ENCODE measurements around the gene HS3ST3B1.

Gene HS3ST3B1

DNA sequence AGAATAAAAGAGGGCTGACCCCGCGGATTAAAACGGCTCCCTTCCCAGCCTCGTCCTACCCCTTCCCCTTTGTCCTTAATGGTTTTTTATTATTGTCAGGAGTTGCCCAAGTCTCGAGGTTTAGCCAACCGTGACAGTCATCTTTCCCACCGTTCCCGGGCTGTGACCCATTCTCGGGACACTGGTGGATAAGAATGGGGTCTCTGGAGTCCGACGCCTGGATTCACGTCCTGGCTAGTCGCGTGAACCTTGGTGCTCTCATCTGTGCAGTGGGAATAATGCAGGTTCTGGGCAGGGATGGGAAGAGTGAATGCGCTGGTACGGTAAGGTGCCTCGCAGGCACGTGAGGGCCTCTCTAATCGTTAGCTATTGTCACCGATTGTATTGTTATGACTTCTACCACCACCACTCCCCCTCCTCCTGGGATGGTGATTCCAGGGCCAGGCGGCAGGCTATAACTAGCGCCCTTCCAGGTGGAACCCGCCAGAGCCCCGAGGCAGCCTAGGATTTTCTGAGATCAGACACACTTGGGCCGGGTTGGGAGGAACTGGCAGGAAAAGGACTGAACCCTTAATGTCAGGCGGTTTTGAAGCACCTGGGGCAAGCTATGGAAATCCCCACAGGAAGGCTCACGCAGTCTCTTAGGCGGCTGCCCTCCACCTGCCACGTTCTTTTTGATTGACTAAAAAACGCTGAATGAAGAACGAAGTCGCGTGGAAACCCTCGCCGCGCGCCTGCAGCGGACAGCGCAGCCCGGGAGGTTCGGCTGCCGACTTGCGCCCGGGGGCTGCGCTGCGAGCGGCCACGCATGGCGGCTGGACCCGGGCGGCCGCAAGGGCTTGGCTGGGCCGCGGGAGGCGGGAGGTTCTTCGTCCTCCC is 2.7 kb downstream of the HS3ST3B1 start:
- DNase-seq = peak; percentile 22

DNA sequence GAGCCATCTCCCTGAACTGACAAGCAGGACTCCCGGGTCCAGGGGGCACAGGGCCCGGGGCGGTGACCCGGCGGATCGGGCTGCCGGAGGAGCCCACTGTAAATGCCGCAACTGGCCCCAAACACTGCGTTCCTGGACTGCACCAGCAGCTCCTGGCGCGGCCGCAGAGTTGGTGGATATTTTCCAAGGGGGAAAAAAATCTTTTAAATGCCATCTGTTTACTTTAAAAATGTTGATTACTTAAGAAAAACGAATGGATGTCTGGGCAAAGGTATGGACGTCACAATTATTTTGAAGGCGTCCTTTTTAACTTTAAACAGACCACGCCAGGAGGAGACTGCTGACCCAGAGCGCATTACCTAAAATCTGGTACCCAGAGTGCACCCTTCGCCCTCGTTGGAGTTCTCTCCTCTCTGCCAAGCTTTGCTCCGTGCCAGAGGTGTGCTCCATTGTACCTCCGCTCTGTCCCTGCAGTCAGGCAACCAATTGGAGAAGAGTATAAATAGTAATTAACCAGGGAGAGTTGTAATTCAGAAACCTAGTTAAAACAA is 3.4 kb downstream of the HS3ST3B1 start:
- DNase-seq = no peak

DNA sequence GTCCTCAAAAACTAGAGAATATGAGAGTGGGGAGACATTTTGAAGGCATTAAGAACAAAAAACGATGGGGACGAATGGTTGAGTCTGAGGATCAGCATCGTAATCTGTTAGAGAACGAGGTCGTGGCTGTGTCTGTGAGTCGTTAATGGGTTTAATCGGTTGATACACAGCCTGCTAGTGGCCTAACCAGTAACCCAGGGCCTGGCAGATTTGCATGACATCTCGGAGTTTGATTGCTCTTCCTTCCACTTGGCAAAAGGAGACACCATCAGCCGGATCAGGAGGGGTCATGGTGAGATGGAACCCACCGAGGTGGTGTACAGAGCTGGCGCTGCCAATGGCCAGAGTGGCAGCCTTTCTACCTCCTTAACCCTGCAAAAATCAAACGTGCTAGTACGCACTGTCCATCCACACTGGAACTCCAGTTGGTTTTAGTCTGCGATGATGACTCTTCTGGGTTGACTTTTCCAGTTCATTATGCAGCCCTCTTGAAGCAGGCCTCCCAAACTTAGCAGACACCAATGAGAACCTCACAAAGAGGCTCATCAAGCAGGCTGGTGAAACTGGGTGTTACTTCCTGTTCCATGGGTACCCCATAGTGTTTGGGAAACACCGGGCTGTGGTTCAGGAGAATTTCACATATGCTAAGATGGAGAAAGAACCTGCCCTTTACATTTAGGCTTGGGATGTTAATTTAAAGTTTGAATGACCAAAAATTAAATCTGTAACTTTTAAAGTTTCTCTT is 4.1 kb downstream of the HS3ST3B1 start:
- no peak for DNase-seq

DNA sequence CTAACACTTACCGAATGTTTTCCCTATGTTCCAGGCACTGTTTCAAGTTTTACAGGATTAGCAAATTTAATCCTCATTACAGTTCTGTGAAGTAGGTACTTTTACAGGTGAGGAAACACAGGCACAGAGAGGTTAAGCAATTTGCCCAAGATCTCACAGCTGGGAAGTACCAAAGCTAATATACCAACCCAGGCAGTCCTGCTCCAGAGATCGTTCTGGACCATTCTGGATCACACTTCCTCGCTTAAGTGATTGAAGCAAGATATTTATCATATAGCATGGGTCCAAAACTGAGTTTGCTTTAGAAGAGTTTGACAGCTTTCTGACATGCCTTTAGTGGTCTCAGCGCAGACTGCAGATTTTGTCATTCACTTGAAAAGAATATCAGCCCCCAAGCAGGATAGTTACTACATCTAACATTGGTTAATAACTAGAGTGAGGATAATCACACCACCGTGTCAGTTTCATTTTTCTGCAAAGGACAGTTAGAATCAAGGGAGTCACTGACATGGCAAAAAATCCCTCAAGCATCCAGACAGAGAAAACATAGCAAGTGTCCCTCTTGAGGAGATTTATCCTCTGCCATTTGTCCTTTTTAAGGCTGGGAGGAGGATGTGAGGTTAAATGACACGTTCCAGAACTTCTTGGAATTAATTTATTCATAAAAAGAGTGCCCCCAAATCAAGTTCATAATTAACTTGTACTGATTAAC is 5.1 kb downstream of the HS3ST3B1 start:
- DNase-seq = no peak

DNA sequence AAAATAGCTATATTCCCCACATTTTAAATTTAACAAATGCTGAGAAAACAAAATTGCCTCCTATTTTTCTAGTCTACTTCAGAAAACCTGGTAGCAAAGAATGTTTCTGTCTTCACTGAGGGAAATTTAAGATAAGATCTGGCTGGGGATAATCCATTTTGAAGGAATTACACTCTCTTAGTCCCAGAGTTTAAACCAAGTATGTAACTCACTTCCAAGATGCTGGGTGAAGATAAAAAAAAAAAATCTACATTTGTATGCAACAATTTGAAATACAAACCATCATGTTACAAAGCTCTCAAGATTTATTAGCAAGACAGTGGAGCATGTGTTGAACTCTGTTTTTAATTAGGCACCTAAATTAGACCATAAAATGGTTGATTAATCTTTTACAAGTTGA is 5.7 kb downstream of the HS3ST3B1 start:
- no peak for DNase-seq

DNA sequence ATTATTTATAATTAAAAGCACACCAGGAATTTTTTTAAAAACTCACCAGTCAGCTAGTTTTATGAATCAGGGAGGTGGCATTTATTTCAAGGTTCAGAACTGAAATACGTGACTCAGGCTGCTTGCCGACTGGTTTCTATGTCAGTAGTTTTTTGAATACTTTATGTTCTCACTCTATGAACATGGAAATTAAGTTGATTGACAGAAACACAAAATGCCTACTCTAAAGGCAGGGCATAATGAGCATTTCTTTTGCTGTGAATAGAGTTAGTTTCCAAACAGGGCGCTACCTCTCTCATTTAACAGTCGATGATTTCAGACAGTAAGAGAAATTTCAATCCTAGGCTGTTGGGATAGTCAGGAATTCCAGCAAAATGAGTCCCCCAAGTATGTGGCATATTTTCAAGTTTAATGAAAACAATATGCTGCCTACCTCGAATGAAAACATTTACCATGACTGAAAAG is 6.7 kb downstream of the HS3ST3B1 start:
- DNase-seq = peak; percentile 31

DNA sequence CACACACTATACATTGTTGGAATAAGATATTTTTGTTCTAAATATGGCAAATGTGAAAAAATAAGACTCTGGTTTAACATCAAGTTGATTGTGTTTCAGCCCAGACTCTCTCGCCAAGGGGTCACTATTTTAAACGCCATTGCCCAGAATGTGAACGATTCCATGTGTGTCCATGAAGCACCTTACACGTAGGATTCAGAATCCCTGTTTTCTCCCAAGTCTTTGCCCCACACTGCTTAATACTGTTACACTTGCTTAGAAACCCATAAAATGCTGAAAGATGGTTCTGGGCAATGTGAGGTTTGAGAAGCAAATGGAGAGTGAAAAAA is 7.7 kb downstream of the HS3ST3B1 start:
- DNase-seq = no peak

DNA sequence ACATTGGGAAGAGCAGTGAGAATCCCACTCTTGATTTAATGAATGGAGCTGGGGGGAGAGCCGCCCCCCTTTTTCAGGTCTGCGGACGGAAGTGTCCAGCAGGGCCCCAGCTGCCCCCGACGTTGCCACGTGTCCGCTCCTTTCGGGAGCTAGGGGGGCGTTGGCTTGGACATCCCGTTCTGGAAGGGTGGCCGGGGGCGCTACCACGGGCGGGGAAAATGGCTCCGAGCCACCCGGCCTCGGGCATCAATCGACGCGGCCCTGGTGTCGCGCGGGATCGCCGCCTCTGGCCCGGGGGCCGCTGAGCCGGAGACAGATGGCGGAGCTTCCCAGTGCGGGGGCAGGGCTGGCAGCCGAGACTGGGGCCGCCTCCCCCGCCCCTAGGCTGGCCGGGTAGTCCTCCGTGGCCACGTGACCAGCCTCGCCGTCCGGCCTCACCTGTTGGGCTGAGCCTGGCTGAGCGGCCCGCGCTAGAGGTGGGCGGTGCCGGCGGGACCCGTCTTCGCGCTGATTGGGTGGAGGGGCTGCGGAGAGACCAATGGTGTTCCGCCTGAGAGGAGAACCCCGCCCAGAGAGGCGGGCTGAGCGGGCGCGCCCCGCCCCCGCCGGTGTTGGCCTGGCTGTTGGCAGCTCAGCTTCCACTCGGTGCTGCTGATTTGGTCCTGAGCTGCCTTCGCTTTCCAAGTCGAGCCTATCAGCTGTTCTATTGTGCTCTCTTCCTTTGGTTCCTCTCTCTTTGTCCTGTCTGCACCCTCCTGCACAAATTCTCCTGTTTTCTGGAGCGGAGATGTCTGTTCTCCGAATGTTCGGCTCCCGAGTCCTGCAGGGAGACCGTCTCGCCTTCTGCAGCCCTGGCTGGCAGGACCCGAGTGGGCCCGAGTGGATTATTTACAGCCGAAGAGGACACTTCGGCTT is 8.3 kb downstream of the HS3ST3B1 start:
- peak; percentile 94 for DNase-seq

DNA sequence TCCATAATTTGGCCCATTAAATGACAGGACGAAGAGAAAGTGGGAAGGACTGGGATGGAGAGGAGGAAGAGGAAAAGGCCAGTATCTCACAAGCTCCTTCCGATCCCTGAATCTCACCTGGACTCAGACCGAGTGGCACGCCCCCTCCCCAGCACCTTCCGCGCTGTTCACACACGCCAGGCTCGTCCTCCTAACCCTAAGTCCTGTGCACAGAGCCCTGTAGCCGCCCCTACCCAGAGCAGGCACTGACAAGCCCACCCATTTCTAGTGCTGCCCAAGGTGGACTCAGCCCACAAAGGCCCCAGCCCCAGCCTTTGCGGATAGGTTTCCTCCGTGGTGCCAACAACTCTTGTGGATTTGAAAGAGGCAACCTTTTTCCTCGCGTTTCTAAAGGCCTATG is 9.2 kb downstream of the HS3ST3B1 start:
- no peak for DNase-seq

DNA sequence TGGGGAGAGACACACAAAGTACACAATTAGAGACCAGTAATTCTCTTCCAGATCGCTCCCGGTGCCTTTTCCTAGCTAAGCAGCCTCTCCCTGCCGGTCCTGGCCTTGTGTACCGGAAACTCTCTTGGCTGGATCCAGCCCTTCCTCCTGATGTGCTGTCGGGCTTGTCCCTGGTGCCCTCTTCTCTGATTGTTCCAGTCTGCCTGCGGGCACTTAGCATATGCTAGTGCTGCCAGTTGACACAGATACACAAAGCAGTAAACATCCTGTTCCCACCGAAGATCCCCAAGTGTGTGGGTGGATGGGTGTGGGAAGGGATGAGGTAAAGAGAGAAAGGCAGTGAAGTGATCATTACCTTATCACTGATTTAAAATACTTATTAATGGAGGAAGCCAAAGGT is 9.7 kb downstream of the HS3ST3B1 start:
- DNase-seq = no peak

DNA sequence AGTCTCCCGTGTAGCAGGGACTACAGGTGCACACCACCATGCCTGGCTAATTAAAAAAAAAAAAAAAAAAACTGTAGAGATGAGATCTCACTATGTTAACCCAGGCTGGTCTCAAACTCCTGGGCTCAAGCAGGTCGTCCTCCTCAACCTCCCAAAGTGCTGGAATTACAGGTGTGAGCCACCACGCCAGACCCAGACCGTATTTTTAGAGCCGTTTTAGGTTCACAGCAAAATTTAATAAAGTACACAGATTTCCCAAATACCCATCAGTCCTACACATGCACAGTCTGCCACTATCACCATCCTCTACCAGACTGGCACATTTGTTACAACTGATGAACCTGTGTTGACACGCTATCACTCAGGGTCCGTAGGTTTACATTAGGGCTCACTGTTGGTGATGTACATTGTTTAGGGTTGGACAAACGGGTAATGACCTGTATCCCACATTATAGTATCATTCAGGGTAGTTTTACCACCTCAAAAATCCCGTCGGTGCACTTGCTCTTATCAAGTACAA is 10.4 kb downstream of the HS3ST3B1 start:
- DNase-seq = no peak

DNA sequence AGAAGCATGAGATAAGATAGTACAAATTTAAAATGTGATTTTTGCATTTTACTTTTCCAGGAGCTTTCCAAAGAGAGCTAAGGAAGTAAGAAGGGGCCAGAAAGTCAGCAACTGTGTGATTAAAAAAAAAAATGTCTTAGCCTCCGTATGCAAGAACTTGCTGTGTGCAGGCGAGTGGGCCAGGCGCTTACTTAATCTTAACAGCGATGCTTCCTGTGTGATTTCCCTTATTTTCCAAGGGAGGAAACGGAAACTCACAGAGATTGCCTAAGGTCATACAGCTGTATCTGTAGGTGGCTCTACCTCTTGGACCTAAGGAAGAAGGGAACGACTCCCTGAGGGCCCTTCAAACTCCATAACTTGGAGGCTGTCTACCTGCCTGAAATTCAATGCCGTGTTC is 11.1 kb downstream of the HS3ST3B1 start:
- no peak for DNase-seq

DNA sequence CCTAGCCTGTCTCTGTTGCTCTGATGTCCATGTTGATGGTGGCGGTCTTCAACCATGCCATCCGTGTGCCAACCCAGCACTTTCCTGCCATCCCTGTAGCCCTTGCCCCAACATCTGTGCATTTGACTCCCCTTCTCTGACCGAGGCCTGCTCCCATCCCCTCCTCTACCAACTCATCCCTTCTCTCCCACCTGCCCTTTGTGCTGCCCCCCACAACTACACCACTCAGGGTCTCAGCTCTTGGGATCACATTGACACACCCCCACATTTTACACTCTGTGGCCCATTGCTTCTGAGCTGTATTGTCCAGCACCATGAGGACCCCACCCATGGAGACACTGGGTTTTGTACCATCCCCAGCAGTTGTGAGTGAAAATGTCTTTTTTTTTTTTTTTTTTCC is 11.6 kb downstream of the HS3ST3B1 start:
- no peak for DNase-seq

DNA sequence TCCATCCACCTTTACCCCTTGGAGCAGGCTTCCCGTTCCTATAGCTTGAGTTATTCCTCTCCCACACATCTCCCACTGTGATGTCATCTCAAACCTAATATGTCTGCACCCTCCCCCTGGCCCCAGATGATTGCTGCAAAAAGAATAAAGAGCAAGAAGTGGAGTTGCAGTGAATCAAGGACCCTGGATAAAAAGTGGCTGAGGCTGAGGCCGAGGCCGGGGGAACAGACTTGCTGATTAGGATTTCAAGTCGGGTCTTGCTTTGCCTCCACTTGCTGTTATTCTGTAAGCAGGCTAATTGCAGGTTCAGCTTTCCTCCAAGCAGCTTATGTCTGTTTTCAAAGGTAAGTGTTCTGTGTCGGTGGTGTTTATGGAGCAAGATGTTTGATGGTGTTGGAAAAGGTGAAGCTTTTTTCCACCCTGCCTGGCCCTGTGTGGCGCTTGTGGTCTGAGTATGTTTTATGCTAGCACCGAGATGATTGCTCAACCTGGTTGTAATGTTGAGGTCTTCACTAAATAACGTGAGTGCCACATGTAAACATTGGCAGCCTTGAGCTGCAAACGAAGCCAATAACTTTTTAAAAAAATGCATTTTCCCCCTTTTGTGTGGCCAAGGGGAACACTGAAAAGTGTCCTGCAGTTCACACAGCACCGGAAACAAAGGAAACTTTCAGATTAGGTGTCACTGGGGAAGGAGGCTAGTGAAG is 15.4 kb downstream of the HS3ST3B1 start:
- no peak for DNase-seq

DNA sequence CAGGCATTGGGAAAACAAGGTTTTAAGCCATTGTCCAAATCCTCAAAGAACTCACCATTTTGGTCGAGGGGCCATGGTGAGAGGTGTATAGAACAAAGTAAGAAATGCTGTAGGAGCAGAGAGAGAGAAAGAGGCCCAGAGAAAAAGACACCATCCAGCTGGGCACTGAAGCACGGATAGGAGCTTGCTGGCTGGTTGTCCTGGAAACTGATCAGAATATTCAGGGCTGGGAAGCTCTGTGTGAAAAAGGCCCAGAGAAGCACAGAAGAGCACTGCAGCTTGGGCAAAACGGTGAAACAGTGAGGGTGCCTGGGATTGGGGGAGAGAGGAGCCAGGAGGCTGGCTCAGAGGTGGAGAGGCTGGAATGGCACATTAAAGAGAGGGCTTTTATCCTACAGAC is 16.5 kb downstream of the HS3ST3B1 start:
- no peak for DNase-seq

DNA sequence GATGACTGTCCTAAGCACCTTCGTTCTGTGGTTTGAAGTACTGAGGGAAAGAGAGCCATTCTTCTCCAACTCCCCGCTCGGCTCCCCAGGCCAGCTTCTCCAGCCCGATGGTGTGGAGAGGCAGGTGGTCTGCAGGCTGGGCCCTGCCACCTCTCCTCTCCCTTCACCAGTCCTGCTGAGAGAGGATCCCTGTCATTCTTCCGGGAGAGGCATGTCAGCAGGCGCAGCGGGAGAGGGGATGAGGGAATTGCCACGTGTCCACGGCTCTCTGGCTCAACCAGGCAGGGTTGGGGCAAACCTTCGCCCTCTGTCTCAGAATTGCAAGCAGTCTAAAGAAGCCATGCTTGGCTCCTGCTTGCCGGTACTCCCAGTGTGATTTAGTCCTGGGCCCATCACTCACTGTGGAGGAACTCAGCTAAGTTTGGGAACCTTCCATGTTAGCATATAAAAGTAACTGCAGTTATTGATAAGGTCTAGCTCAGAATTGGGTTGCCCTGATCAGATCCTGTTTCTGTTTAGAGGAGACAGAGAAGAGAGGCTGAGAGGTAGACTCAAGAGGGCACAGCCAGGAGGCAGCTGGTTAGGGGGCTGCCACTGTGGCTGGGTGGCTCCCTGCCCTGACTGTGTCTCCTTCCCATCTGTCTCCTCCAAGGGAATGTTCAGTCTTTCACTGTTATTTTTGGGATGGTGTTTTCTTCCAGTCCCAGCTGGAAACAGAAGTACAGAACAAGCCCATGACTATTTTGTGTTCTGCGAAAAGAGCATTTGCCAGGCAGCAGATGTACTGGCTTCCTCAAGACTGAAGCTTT is 17.4 kb downstream of the HS3ST3B1 start:
- DNase-seq = no peak

DNA sequence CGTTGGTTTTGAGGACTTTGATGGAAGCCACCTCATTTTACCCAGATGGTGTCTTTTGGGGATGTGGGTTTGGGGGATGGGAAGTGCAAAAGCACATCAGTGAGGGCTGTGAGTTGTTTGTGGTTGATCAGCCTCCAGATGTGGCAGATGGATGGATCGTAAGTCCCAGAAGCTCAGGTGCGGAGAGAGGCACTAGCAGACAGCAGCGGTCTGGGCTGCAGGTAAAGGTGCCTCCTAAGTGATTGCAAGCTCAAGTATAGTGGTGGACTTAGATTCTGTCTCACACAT is 18.0 kb downstream of the HS3ST3B1 start:
- no peak for DNase-seq

DNA sequence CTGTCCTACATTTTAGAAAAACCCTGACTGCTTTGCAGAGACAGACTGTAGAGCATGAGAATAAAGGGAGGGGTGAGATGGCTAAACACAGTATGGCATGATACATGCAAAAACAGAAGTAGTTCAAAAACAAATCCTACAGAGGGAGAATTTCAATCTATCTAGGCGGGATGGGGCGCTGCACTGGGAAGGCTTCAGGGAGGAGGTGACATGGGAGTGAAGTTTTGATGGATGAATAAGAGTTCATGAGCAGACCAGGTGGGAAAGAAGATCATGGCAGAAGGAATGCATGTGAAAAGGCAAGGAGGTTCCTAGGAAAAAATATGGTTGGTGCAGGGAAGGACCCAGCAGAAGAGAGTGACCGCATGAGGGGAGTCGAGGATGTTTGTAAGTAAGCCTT is 19.2 kb downstream of the HS3ST3B1 start:
- DNase-seq = no peak

DNA sequence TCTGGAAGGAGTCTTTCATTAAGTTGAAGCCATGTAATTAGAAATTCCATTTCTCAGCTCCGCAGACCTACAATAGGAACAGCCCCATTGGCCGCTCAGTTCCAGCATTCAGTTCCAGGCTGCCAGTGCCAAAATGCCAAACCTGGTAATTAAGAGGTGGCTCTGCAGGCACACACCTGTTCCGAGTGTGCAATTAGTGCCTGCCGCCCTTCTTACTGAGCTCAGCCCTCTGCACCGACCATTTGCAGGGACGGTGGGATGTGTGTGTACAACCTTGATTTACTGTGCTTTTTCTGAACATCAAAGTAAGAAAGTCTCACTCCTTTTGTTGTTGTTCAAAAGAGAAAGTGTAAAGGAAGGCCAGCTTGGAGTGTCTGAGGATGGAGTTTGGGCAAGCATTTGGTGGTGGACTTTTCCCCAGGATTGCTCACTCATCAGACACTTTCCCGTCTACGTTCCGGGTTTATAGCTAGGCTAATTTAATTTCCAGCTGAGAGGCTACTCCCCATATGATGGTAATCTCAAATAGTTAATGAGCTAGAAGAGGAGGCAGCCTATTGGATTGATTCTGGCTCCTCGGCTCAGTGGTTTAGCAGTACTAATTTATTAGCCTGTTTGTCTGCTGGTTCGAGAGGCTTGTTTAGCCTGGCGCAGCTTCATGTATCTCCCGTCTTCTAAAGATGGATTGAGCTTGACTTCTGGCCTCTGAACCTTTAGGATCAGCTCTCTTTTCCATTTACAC is 20.0 kb downstream of the HS3ST3B1 start:
- no peak for DNase-seq

DNA sequence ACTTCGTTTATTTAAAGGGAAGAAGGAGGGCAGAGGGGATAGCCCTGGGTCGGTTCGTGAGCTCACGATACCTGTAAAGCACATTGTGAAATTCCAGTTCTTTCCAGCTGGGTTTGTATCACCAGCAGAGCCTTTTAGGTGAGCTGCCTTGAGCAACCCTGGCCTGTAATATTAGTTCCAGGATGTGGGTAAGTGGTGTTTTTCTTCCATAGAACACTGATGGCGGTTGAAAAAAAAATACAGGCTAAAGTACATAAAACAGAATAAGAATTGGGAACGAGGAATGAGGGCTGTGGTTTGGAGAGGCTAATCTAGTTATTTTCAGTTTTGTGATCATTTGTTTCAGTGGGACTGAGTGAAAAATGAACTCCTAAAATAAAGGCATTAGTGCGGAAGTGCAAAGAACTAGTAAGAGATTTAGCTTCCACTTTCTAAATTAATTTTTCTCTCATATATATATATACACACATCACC is 20.6 kb downstream of the HS3ST3B1 start:
- DNase-seq = peak; percentile 22
